Osteoblast (primary cell): Measurements from ENCODE around the gene LPO. TPM values are rescaled to one million over a fixed set of nuclear protein-coding genes. Genes with fewer than 3 reads are reported as not detected.

Source experiments
- DNase-seq: peaks from one replicate; pipeline ENCODE4 v3.0.0; 2011; ENCODE audit warnings: low spot score, mixed read lengths; ENCODE audit not compliant: insufficient read length; ENCODE audit errors: missing footprints
- H2AFZ ChIP-seq: 2 replicates; pipeline ENCODE4 v1.6.0; 2011; ENCODE audit warnings: mild to moderate bottlenecking, low read length
- H3K27ac ChIP-seq: 2 replicates; pipeline ENCODE4 v1.5.1; 2011; ENCODE audit warnings: mild to moderate bottlenecking, low read depth, low read length, moderate library complexity
- H3K27me3 ChIP-seq: 2 replicates; pipeline ENCODE4 v1.6.0; 2012; ENCODE audit warnings: mild to moderate bottlenecking, control low read depth, inconsistent platforms, low read length, moderate library complexity; ENCODE audit not compliant: insufficient read depth
- H3K36me3 ChIP-seq: 2 replicates; pipeline ENCODE4 v1.5.1; 2011; ENCODE audit warnings: mild to moderate bottlenecking, low read length, control low read depth, moderate library complexity; ENCODE audit not compliant: insufficient read depth
- H3K4me1 ChIP-seq: 2 replicates; pipeline ENCODE4 v1.5.1; 2011; ENCODE audit warnings: mild to moderate bottlenecking, low read length, control low read depth, moderate library complexity; ENCODE audit not compliant: insufficient read depth
- H3K4me2 ChIP-seq: 2 replicates; pipeline ENCODE4 v1.6.0; 2011; ENCODE audit warnings: mild to moderate bottlenecking, low read length; ENCODE audit not compliant: insufficient read depth
- H3K4me3 ChIP-seq: fragments of 200-600 bp; sonication (generic); 3 replicates; pipeline ENCODE4 v1.5.1; 2012; ENCODE audit warnings: mild to moderate bottlenecking, low read length, inconsistent platforms; ENCODE audit not compliant: insufficient read depth
- H3K79me2 ChIP-seq: 2 replicates; pipeline ENCODE4 v1.6.0; 2012; ENCODE audit warnings: mild to moderate bottlenecking, low read length, control low read depth, inconsistent platforms; ENCODE audit not compliant: insufficient read depth
- H3K9me3 ChIP-seq: 2 replicates; pipeline ENCODE4 v1.5.1; 2011; ENCODE audit warnings: low read depth, low read length, control low read depth
- H4K20me1 ChIP-seq: 2 replicates; pipeline ENCODE4 v1.6.0; 2012; ENCODE audit warnings: mild to moderate bottlenecking, low read length, control low read depth; ENCODE audit not compliant: insufficient read depth
- CTCF ChIP-seq: IDR thresholded peaks from 2 replicates; pipeline ENCODE4 v1.5.1; 2011; ENCODE audit warnings: mild to moderate bottlenecking, low read depth, low read length, moderate library complexity; ENCODE audit errors: extremely low read depth
- total RNA-seq: library from RNA; depleted of rRNA; stranded (reverse); fragments of >200 nt; gene quantifications from 2 replicates; pipeline ENCODE4 v1.2.3, GENCODE V29; 2012

The LPO gene
- total RNA-seq, 1 donor, result not detected

DNA sequence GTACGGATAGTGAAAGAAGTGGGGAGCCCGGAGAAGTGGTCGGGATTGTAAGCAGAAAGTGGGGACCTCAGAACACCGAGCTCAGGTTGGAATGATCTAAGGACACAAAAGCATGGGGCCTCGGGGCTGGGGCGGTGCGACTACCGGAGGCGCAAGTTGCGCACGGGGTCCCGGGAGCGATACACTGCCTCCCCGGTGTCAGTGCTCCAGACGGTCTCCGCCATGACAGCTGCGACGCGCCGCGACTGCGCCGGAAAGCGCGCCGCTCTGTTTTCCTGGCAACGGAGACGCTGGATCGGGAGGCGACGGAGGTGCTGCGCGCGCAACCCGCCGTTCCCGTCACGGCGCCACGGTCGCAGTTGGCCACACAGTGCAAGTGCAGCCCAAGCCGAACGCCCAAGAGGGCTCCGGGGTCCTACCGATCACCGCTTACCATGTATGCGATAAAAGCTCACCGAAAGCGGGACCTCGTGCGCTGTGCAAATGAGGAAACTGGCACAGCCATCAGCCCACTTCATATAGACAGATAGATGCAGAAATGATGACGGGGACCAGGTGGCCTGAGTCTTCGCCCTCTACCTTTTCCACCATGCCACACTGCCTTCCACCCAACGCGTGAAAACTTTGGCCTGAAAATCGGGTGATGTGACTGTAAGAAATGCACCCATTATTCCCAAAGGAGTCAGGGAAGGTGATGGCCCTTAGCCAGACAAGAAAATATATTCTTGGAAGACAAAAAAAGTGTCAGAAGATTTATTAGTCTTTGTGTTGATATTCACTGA, 19.2 kb upstream of the LPO start, which contains the start of gene MKS1:
Gene MKS1, minus strand, starts transcription at position 249 of the 782 bp plus-strand sequence. Its CDS starts 25 bp downstream, at position 224.
- H3K79me2 ChIP-seq, result no peaks in the 10 kb centered on the region
- DNase-seq, result peak; percentile 99
- TF ChIP-seq CTCF, result peak; percentile 51

DNA sequence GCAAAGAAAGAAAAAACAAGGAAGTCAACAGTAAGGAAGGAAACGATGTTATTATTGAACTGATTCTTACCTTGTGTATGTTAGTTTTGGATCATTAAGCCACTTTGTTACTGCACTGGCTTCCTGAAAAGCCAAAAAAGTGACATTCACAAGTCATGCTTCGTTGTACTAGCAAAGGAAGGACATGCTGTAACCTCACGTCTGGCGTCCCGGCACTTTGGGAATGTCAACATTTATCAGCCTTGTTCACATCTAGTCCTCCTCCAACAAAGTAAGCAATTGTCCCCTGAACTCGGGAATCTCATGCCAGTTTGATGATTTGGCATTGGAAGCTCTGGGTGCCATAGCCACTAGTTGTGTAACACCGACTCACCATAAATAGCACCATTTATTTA, 18.6 kb upstream of the LPO start:
- peak overlapping the region; percentile 98 for H2AFZ ChIP-seq
- H3K4me1 ChIP-seq, result peaks cover 18% of the 10 kb centered on the region
- H3K4me2 ChIP-seq, result peak overlapping the region; percentile 99
- peak overlapping the region; percentile 45 for H3K27ac ChIP-seq
- H3K36me3 ChIP-seq, result no peaks in the 10 kb centered on the region
- H3K4me3 ChIP-seq, result peak overlapping the region; percentile 85
- DNase-seq, result no peak
- no peaks in the 10 kb centered on the region for H3K79me2 ChIP-seq
- TF ChIP-seq CTCF, result no peak
- H3K27me3 ChIP-seq, result no peaks in the 10 kb centered on the region
- H3K9me3 ChIP-seq, result no peaks in the 10 kb centered on the region
- H4K20me1 ChIP-seq, result no peaks in the 10 kb centered on the region

More for the DNA sequence above, 19.2 kb upstream of the LPO start, which contains the start of gene MKS1:
- H3K27ac ChIP-seq, result peak within 1 kb of the TSS; percentile 71
- no peaks in the 10 kb centered on the region for H3K36me3 ChIP-seq
- no peaks in the 10 kb centered on the region for H4K20me1 ChIP-seq
- peak within 1 kb of the TSS; percentile 99 for H3K4me2 ChIP-seq
- H3K4me3 ChIP-seq, result peak within 1 kb of the TSS; percentile 85
- peaks cover 13% of the 10 kb centered on the region for H3K4me1 ChIP-seq
- no peaks in the 10 kb centered on the region for H3K27me3 ChIP-seq
- H2AFZ ChIP-seq, result peak within 1 kb of the TSS; percentile 98
- H3K9me3 ChIP-seq, result no peaks in the 10 kb centered on the region

DNA sequence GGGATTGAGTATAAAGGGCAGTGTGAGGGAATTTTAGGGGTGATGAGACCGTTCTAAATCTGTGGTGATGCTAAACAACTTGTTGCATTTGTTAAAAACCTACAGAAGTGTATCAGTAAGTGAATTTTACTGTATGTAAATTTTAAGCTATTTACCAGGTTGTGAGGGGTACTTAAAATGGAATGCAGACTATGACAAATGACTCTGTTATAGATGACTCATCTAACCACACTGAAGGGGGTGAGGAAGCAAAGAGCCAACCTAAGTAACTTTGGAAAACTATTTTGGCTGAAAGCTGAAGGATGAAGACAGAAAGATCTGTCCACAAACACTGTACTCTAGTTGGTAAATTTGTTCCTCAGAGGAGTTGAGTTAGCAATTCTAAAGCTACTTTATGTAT, 14.1 kb upstream of the LPO start:
- Histone ChIP-seq H3K4me2 (peak overlapping the region; percentile 11), H3K27me3 (no peaks in the 10 kb centered on the region), H4K20me1 (no peaks in the 10 kb centered on the region), H3K36me3 (no peaks in the 10 kb centered on the region), H3K79me2 (no peaks in the 10 kb centered on the region), H2AFZ (no peak overlapping the region), H3K9me3 (no peaks in the 10 kb centered on the region), H3K4me1 (peaks cover 17% of the 10 kb centered on the region), H3K4me3 (no peak overlapping the region), H3K27ac (peak overlapping the region; percentile 15)
- TF ChIP-seq CTCF, result no peak
- no peak for DNase-seq

DNA sequence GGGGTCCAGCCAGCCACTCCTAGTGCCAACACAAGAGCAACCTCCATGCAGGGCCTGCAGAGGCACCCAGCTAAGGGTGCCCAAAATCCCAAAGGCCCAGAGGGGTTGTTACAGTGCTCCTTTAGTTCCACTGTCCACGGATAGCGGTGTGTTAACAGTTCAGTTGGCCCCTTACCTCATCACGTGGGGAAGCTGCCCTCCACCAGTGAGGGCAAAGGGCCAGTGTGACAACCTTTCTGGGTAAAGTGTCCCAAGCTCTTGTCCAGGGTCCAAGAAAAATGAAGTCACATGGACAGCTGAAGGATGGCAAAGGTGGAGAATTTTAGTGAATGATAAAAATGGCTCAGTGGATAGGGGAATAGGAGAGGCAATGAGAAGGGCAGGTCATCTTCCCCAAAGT, 10.7 kb upstream of the LPO start:
- TF ChIP-seq CTCF, result no peak
- no peak overlapping the region for H2AFZ ChIP-seq
- no peaks in the 10 kb centered on the region for H4K20me1 ChIP-seq
- no peaks in the 10 kb centered on the region for H3K27me3 ChIP-seq
- no peaks in the 10 kb centered on the region for H3K9me3 ChIP-seq
- H3K4me1 ChIP-seq, result peaks cover 29% of the 10 kb centered on the region
- H3K4me2 ChIP-seq, result no peak overlapping the region
- H3K4me3 ChIP-seq, result no peak overlapping the region
- no peaks in the 10 kb centered on the region for H3K36me3 ChIP-seq
- H3K27ac ChIP-seq, result no peak overlapping the region
- H3K79me2 ChIP-seq, result no peaks in the 10 kb centered on the region
- no peak for DNase-seq
